WTC11 (cell line): Measurements from ENCODE around the gene CAVIN1. TPM values are rescaled to one million over a fixed set of nuclear protein-coding genes. Genes with fewer than 3 reads are reported as not detected.
A peak's percentile ranks its signal among the peaks of the same experiment; 100 is the strongest.

ENCODE experiments used
- ARID4B ChIP-seq: sonication (generic); formaldehyde crosslinking; IDR thresholded peaks from 2 replicates; pipeline ENCODE4 v1.8.0; 2023; ENCODE audit warnings: missing genetic modification reagents, mild to moderate bottlenecking, borderline replicate concordance
- CREB1 ChIP-seq: sonication (generic); formaldehyde crosslinking; IDR thresholded peaks from 2 replicates; pipeline ENCODE4 v1.8.0; 2023; ENCODE audit warnings: mild to moderate bottlenecking, missing genetic modification reagents
- E2F1 ChIP-seq: sonication (generic); formaldehyde crosslinking; IDR thresholded peaks from 2 replicates; pipeline ENCODE4 v1.8.0; 2022; ENCODE audit warnings: mild to moderate bottlenecking, missing genetic modification reagents
- E2F4 ChIP-seq: sonication (generic); formaldehyde crosslinking; IDR thresholded peaks from 2 replicates; pipeline ENCODE4 v1.8.1; 2022; ENCODE audit warnings: low read depth, mild to moderate bottlenecking, moderate library complexity, missing genetic modification reagents, borderline replicate concordance
- E2F5 ChIP-seq: sonication (generic); formaldehyde crosslinking; IDR thresholded peaks from 2 replicates; pipeline ENCODE4 v1.8.1; 2022; ENCODE audit warnings: mild to moderate bottlenecking, moderate library complexity, missing genetic modification reagents
- ELF4 ChIP-seq: sonication (generic); formaldehyde crosslinking; IDR thresholded peaks from 2 replicates; pipeline ENCODE4 v1.8.1; 2022; ENCODE audit warnings: low read depth, mild to moderate bottlenecking, moderate library complexity, missing genetic modification reagents
- FOXK1 ChIP-seq: sonication (generic); formaldehyde crosslinking; IDR thresholded peaks from 2 replicates; pipeline ENCODE4 v1.8.0; 2022; ENCODE audit warnings: mild to moderate bottlenecking, moderate library complexity, missing genetic modification reagents
- FOXP1 ChIP-seq: sonication (generic); formaldehyde crosslinking; IDR thresholded peaks from 2 replicates; pipeline ENCODE4 v1.8.0; 2022; ENCODE audit warnings: missing genetic modification reagents, mild to moderate bottlenecking, moderate library complexity, borderline replicate concordance
- HMGXB4 ChIP-seq: sonication (generic); formaldehyde crosslinking; IDR thresholded peaks from 2 replicates; pipeline ENCODE4 v1.8.1; 2023; ENCODE audit warnings: mild to moderate bottlenecking, moderate library complexity, missing genetic modification reagents
- JAZF1 ChIP-seq: fragments of 250-450 bp; sonication (Bioruptor Pico); IDR thresholded peaks from 2 replicates; pipeline ENCODE4 v1.9.0; 2021; ENCODE audit warnings: moderate library complexity, mild to moderate bottlenecking, inconsistent platforms
- JUN ChIP-seq: sonication (generic); formaldehyde crosslinking; IDR thresholded peaks from 2 replicates; pipeline ENCODE4 v1.8.0; 2023; ENCODE audit warnings: mild to moderate bottlenecking, missing genetic modification reagents
- MAX ChIP-seq: sonication (generic); formaldehyde crosslinking; IDR thresholded peaks from 2 replicates; pipeline ENCODE4 v1.8.0; 2022; ENCODE audit warnings: mild to moderate bottlenecking, missing genetic modification reagents
- MLX ChIP-seq: sonication (generic); formaldehyde crosslinking; IDR thresholded peaks from 2 replicates; pipeline ENCODE4 v1.8.1; 2023; ENCODE audit warnings: mild to moderate bottlenecking, missing genetic modification reagents, moderate library complexity
- NFE2L1 ChIP-seq: sonication (generic); formaldehyde crosslinking; IDR thresholded peaks from 2 replicates; pipeline ENCODE4 v1.8.1; 2023; ENCODE audit warnings: missing genetic modification reagents
- NR3C1 ChIP-seq: sonication (generic); formaldehyde crosslinking; conservative IDR thresholded peaks from 2 replicates; pipeline ENCODE4 v1.8.1; 2023; ENCODE audit warnings: low read depth, mild to moderate bottlenecking, missing genetic modification reagents
- PRDM15 ChIP-seq: sonication (generic); formaldehyde crosslinking; IDR thresholded peaks from 2 replicates; pipeline ENCODE4 v1.8.0; 2022; ENCODE audit warnings: missing genetic modification reagents
- PRRX2 ChIP-seq: fragments of 250-450 bp; sonication (Bioruptor Pico); IDR thresholded peaks from 2 replicates; pipeline ENCODE4 v1.8.0; 2021; ENCODE audit warnings: mild to moderate bottlenecking
- RORB ChIP-seq: fragments of 250-450 bp; sonication (Bioruptor Pico); IDR thresholded peaks from 2 replicates; pipeline ENCODE4 v1.9.0; 2021; ENCODE audit warnings: mild to moderate bottlenecking
- ZNF232 ChIP-seq: sonication (generic); formaldehyde crosslinking; IDR thresholded peaks from 2 replicates; pipeline ENCODE4 v1.8.0; 2022; ENCODE audit warnings: mild to moderate bottlenecking, missing genetic modification reagents
- ZNF281 ChIP-seq: sonication (generic); formaldehyde crosslinking; IDR thresholded peaks from 2 replicates; pipeline ENCODE4 v1.8.0; 2023; ENCODE audit warnings: mild to moderate bottlenecking, missing genetic modification reagents
- ZNF671 ChIP-seq: fragments of 250-450 bp; sonication (Bioruptor Pico); IDR thresholded peaks from 2 replicates; pipeline ENCODE4 v1.8.0; 2021; ENCODE audit warnings: mild to moderate bottlenecking
- total RNA-seq: library from RNA; stranded (reverse); gene quantifications from 3 replicates; pipeline ENCODE4 v1.2.3, GENCODE V29; 2021

Gene CAVIN1
- total RNA-seq, 1 experiment from 2014 or later, result 24.6 TPM

GRCh38 chr17:42422958-42423712 lies at the start of gene CAVIN1 (continued):
- TF ChIP-seq PRDM15 (CRISPR knock-in tag) (peak; percentile 96), HMGXB4 (CRISPR knock-in tag) (peak; percentile 68; the same call in 1 of the 2 replicates), FOXP1 (CRISPR knock-in tag) (0 out of 2 replicates have a peak, but pooled peaks have one; percentile 49), MLX (CRISPR knock-in tag) (no peak), JAZF1 (CRISPR knock-in tag) (no peak), JUN (CRISPR knock-in tag) (peak; percentile 9; the same call in 1 of the 2 replicates), ELF4 (CRISPR knock-in tag) (no peak), E2F5 (no peak; the same call in none of the 2 replicates), NR3C1 (CRISPR knock-in tag) (no peak), CREB1 (CRISPR knock-in tag) (peak; percentile 52; the same call in 1 of the 2 replicates), RORB (CRISPR knock-in tag) (no peak), NFE2L1 (no peak), E2F1 (CRISPR knock-in tag) (peak; percentile 46; the same call in 1 of the 2 replicates), MAX (CRISPR knock-in tag) (no peak), E2F4 (CRISPR knock-in tag) (peak; percentile 45; the same call in 1 of the 2 replicates), ARID4B (CRISPR knock-in tag) (no peak; the same call in 1 of the 2 replicates), ZNF281 (CRISPR knock-in tag) (no peak), ZNF232 (CRISPR knock-in tag) (peak; percentile 82; the same call in 1 of the 2 replicates), FOXK1 (CRISPR knock-in tag) (peak; percentile 47; the same call in 1 of the 2 replicates), PRRX2 (CRISPR knock-in tag) (no peak), ZNF671 (no peak)
